HL-60 (cell line): ENCODE results near the gene SPTAN1.

ENCODE experiments used
- DNase-seq, 2 experiments: peaks; one replicate each; pipeline ENCODE4 v3.0.0-alpha.2; 2010 to 2020; ENCODE audit warnings: low read depth in 1 of 2, low spot score in 1 of 2
- H3K27ac ChIP-seq: fragments of 250-450 bp; sonication (Bioruptor Pico); replicated peaks from 2 replicates; pipeline ENCODE4 v1.5.1; 2020; ENCODE audit warnings: mild to moderate bottlenecking, moderate library complexity
- H3K27me3 ChIP-seq: fragments of 250-450 bp; sonication (Bioruptor Pico); 2 replicates; pipeline ENCODE4 v1.5.1; 2021; ENCODE audit warnings: mild to moderate bottlenecking, moderate library complexity; ENCODE audit not compliant: insufficient read depth, poor library complexity, severe bottlenecking
- H3K4me3 ChIP-seq: replicated peaks from 2 replicates; pipeline ENCODE4 v1.5.1; 2011; ENCODE audit warnings: mild to moderate bottlenecking, control low read depth, low read length; ENCODE audit not compliant: insufficient read depth
- GABPA ChIP-seq: IDR thresholded peaks from 2 replicates; pipeline ENCODE4 v1.6.1; 2012; ENCODE audit warnings: low read depth
- POLR2AphosphoS5 ChIP-seq: IDR thresholded peaks from 2 replicates; pipeline ENCODE4 v1.6.1; 2012; ENCODE audit warnings: low read depth
- SPI1 ChIP-seq: IDR thresholded peaks from 2 replicates; pipeline ENCODE4 v1.6.1; 2012; ENCODE audit warnings: low read depth, mild to moderate bottlenecking, borderline replicate concordance
- TF ChIP-seq, protein P1 (sequence below): IDR thresholded peaks from 2 replicates; pipeline ENCODE4 v1.6.1; 2012; ENCODE audit warnings: low read depth; ENCODE audit not compliant: insufficient replicate concordance
- TF ChIP-seq, protein P2 (sequence below): IDR thresholded peaks from one replicate; pipeline ENCODE4 v1.5.1; 2011; ENCODE audit warnings: low read length, control low read depth, inconsistent platforms; ENCODE audit not compliant: insufficient read depth

The SPTAN1 gene

GRCh38 chr9:128552744-128553440 lies 505 bp downstream of the SPTAN1 start:
- DNase-seq = peak; percentile 45 to 52
- Histone ChIP-seq H3K27ac (peak overlapping the region; percentile 41), H3K4me3 (peak overlapping the region; percentile 83), H3K27me3 (no peaks in the 10 kb centered on the region)
- TF ChIP-seq POLR2AphosphoS5 (no peak), SPI1 (peak; percentile 43; the same call in 1 of the 2 replicates), GABPA (no peak)

- Histone ChIP-seq H3K27ac (no peak overlapping the region), H3K4me3 (no peak overlapping the region; the same call in 1 of the 2 replicates), H3K27me3 (no peaks in the 10 kb centered on the region)
- DNase-seq = no peak
- TF ChIP-seq POLR2AphosphoS5 = no peak
- no peak for TF ChIP-seq SPI1
- TF ChIP-seq, protein P1, sequence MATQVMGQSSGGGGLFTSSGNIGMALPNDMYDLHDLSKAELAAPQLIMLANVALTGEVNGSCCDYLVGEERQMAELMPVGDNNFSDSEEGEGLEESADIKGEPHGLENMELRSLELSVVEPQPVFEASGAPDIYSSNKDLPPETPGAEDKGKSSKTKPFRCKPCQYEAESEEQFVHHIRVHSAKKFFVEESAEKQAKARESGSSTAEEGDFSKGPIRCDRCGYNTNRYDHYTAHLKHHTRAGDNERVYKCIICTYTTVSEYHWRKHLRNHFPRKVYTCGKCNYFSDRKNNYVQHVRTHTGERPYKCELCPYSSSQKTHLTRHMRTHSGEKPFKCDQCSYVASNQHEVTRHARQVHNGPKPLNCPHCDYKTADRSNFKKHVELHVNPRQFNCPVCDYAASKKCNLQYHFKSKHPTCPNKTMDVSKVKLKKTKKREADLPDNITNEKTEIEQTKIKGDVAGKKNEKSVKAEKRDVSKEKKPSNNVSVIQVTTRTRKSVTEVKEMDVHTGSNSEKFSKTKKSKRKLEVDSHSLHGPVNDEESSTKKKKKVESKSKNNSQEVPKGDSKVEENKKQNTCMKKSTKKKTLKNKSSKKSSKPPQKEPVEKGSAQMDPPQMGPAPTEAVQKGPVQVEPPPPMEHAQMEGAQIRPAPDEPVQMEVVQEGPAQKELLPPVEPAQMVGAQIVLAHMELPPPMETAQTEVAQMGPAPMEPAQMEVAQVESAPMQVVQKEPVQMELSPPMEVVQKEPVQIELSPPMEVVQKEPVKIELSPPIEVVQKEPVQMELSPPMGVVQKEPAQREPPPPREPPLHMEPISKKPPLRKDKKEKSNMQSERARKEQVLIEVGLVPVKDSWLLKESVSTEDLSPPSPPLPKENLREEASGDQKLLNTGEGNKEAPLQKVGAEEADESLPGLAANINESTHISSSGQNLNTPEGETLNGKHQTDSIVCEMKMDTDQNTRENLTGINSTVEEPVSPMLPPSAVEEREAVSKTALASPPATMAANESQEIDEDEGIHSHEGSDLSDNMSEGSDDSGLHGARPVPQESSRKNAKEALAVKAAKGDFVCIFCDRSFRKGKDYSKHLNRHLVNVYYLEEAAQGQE = no peak
- TF ChIP-seq, protein P2, sequence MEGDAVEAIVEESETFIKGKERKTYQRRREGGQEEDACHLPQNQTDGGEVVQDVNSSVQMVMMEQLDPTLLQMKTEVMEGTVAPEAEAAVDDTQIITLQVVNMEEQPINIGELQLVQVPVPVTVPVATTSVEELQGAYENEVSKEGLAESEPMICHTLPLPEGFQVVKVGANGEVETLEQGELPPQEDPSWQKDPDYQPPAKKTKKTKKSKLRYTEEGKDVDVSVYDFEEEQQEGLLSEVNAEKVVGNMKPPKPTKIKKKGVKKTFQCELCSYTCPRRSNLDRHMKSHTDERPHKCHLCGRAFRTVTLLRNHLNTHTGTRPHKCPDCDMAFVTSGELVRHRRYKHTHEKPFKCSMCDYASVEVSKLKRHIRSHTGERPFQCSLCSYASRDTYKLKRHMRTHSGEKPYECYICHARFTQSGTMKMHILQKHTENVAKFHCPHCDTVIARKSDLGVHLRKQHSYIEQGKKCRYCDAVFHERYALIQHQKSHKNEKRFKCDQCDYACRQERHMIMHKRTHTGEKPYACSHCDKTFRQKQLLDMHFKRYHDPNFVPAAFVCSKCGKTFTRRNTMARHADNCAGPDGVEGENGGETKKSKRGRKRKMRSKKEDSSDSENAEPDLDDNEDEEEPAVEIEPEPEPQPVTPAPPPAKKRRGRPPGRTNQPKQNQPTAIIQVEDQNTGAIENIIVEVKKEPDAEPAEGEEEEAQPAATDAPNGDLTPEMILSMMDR = no peak
- no peak for TF ChIP-seq GABPA
These were observed 1.3 kb downstream of the SPTAN1 start for GRCh38 chr9:128553728-128554127.

- Histone ChIP-seq H3K27ac (no peak overlapping the region), H3K4me3 (no peak overlapping the region), H3K27me3 (no peaks in the 10 kb centered on the region)
- TF ChIP-seq, protein P2 = no peak
- TF ChIP-seq POLR2AphosphoS5 = no peak
- DNase-seq = no peak
These were observed 1.9 kb downstream of the SPTAN1 start for GRCh38 chr9:128554155-128554862.

GRCh38 chr9:128555180-128555721 lies 2.9 kb downstream of the SPTAN1 start:
- DNase-seq = no peak

More at GRCh38 chr9:128555180-128555721, 2.9 kb downstream of the SPTAN1 start:
- Histone ChIP-seq H3K27ac (no peak overlapping the region), H3K27me3 (no peaks in the 10 kb centered on the region), H3K4me3 (no peak overlapping the region)
- TF ChIP-seq SPI1 (no peak), POLR2AphosphoS5 (no peak), GABPA (no peak)
- TF ChIP-seq, protein P1 = no peak
- TF ChIP-seq, protein P2 = no peak
